ENCODE results near the gene HP1BP3. TPM values are rescaled to one million over a fixed set of nuclear protein-coding genes. Genes with fewer than 3 reads are reported as not detected.
A peak's percentile ranks its signal among the peaks of the same experiment; 100 is the strongest.

Gene HP1BP3
- total RNA-seq, 1 experiment from 2014 or later = 201 TPM

GRCh38 chr1:20742671-20743070, 44.4 kb downstream of the HP1BP3 start:
- no peak overlapping the region for H3K27ac ChIP-seq
- H3K27me3 ChIP-seq (replicated peaks) = no peaks in the 10 kb centered on the region
- H3K4me1 ChIP-seq (replicated peaks) = peaks cover 26% of the 10 kb centered on the region
- H3K36me3 ChIP-seq = peaks cover 86% of the 10 kb centered on the region
- no peak for DNase-seq (ENCODE audit: low read depth in 1 of 2, low spot score in 2 of 2)
- H3K9me3 ChIP-seq (replicated peaks) = no peaks in the 10 kb centered on the region
- no peak overlapping the region for H3K4me3 ChIP-seq

- DNase-seq (ENCODE audit: low read depth in 1 of 2, low spot score in 2 of 2) = no peak
- H3K27ac ChIP-seq = peak overlapping the region; percentile 85
- H3K4me3 ChIP-seq = no peak overlapping the region
- H3K27me3 ChIP-seq (replicated peaks) = no peaks in the 10 kb centered on the region
- peaks cover 26% of the 10 kb centered on the region for H3K4me1 ChIP-seq (replicated peaks)
- peaks cover 76% of the 10 kb centered on the region for H3K36me3 ChIP-seq
- no peaks in the 10 kb centered on the region for H3K9me3 ChIP-seq (replicated peaks)
These were observed 46.3 kb downstream of the HP1BP3 start for GRCh38 chr1:20740781-20741180.

GRCh38 chr1:20739225-20739624, 47.9 kb downstream of the HP1BP3 start:
- Histone ChIP-seq H3K27ac (peak overlapping the region; percentile 85), H3K9me3 (replicated peaks) (no peaks in the 10 kb centered on the region), H3K27me3 (replicated peaks) (no peaks in the 10 kb centered on the region), H3K4me1 (replicated peaks) (peaks cover 26% of the 10 kb centered on the region), H3K36me3 (peaks cover 60% of the 10 kb centered on the region), H3K4me3 (no peak overlapping the region)
- peak in 1 of 2 experiments; percentile 81 for DNase-seq (ENCODE audit: low read depth in 1 of 2, low spot score in 2 of 2)

GRCh38 chr1:20735581-20736111, 51.5 kb downstream of the HP1BP3 start:
- peaks cover 10% of the 10 kb centered on the region; the same call in 1 of the 2 replicates for H3K27me3 ChIP-seq (replicated peaks)
- no peak for DNase-seq (ENCODE audit: low read depth in 1 of 2, low spot score in 2 of 2)
- H3K36me3 ChIP-seq = peaks cover 26% of the 10 kb centered on the region
- H3K4me1 ChIP-seq (replicated peaks) = peaks cover 48% of the 10 kb centered on the region
- no peak overlapping the region for H3K4me3 ChIP-seq
- no peaks in the 10 kb centered on the region for H3K9me3 ChIP-seq (replicated peaks)
- H3K27ac ChIP-seq = no peak overlapping the region

GRCh38 chr1:20733360-20733975, 53.6 kb downstream of the HP1BP3 start:
- Histone ChIP-seq H3K36me3 (peaks cover 14% of the 10 kb centered on the region), H3K9me3 (replicated peaks) (no peaks in the 10 kb centered on the region), H3K4me1 (replicated peaks) (peaks cover 27% of the 10 kb centered on the region), H3K27ac (peak overlapping the region; percentile 66), H3K4me3 (peak overlapping the region; percentile 41), H3K27me3 (replicated peaks) (peaks cover 16% of the 10 kb centered on the region; the same call in 1 of the 2 replicates)
- DNase-seq (ENCODE audit: low read depth in 1 of 2, low spot score in 2 of 2) = peak in 1 of 2 experiments; percentile 39

- peak within 1 kb of the TSS; percentile 41 for H3K4me3 ChIP-seq
These were observed 54.3 kb downstream of the HP1BP3 start, which contains the start of gene SH2D5 for GRCh38 chr1:20732588-20733359. TSS of gene SH2D5 (minus strand) at chr1:20732703. CDS start at chr1:20728044, 4,659 bp downstream.

GRCh38 chr1:20732071-20732587, 55.0 kb downstream of the HP1BP3 start:
- Histone ChIP-seq H3K36me3 (peaks cover 4% of the 10 kb centered on the region), H3K27me3 (replicated peaks) (peaks cover 16% of the 10 kb centered on the region; the same call in 1 of the 2 replicates), H3K4me1 (replicated peaks) (peaks cover 22% of the 10 kb centered on the region), H3K27ac (peak overlapping the region; percentile 51), H3K4me3 (peak overlapping the region; percentile 41), H3K9me3 (replicated peaks) (no peaks in the 10 kb centered on the region)
- peak; percentile 56 to 72 for DNase-seq (ENCODE audit: low read depth in 1 of 2, low spot score in 2 of 2)

More at GRCh38 chr1:20732588-20733359, 54.3 kb downstream of the HP1BP3 start, which contains the start of gene SH2D5:
- H3K4me1 ChIP-seq (replicated peaks) = peaks cover 22% of the 10 kb centered on the region
- H3K9me3 ChIP-seq (replicated peaks) = no peaks in the 10 kb centered on the region
- peaks cover 10% of the 10 kb centered on the region for H3K36me3 ChIP-seq
- peak; percentile 92 to 94 for DNase-seq (ENCODE audit: low read depth in 1 of 2, low spot score in 2 of 2)
- peaks cover 16% of the 10 kb centered on the region; the same call in 1 of the 2 replicates for H3K27me3 ChIP-seq (replicated peaks)
- peak within 1 kb of the TSS; percentile 66 for H3K27ac ChIP-seq

- no peaks in the 10 kb centered on the region for H3K9me3 ChIP-seq (replicated peaks)
- DNase-seq (ENCODE audit: low read depth in 1 of 2, low spot score in 2 of 2) = peak in 1 of 2 experiments; percentile 40
- H3K27me3 ChIP-seq (replicated peaks) = peaks cover 16% of the 10 kb centered on the region; the same call in 1 of the 2 replicates
- no peaks in the 10 kb centered on the region for H3K36me3 ChIP-seq
- H3K27ac ChIP-seq = no peak overlapping the region
- peaks cover 22% of the 10 kb centered on the region for H3K4me1 ChIP-seq (replicated peaks)
- peak overlapping the region; percentile 41 for H3K4me3 ChIP-seq
These were observed 55.8 kb downstream of the HP1BP3 start for GRCh38 chr1:20731057-20731991.

GRCh38 chr1:20730690-20731056, 56.4 kb downstream of the HP1BP3 start:
- no peak for DNase-seq (ENCODE audit: low read depth in 1 of 2, low spot score in 2 of 2)
- Histone ChIP-seq H3K4me1 (replicated peaks) (peaks cover 22% of the 10 kb centered on the region), H3K9me3 (replicated peaks) (no peaks in the 10 kb centered on the region), H3K4me3 (no peak overlapping the region), H3K36me3 (no peaks in the 10 kb centered on the region), H3K27ac (no peak overlapping the region), H3K27me3 (replicated peaks) (peaks cover 16% of the 10 kb centered on the region; the same call in 1 of the 2 replicates)

GRCh38 chr1:20729990-20730689, 57.0 kb downstream of the HP1BP3 start:
- DNase-seq (ENCODE audit: low read depth in 1 of 2, low spot score in 2 of 2) = no peak
- H3K27ac ChIP-seq = no peak overlapping the region
- peaks cover 25% of the 10 kb centered on the region for H3K4me1 ChIP-seq (replicated peaks)
- no peaks in the 10 kb centered on the region for H3K9me3 ChIP-seq (replicated peaks)
- no peak overlapping the region for H3K4me3 ChIP-seq
- no peaks in the 10 kb centered on the region for H3K36me3 ChIP-seq
- H3K27me3 ChIP-seq (replicated peaks) = peaks cover 16% of the 10 kb centered on the region; the same call in 1 of the 2 replicates

- Histone ChIP-seq H3K4me1 (replicated peaks) (peaks cover 28% of the 10 kb centered on the region), H3K27me3 (replicated peaks) (peaks cover 16% of the 10 kb centered on the region; the same call in 1 of the 2 replicates), H3K27ac (no peak overlapping the region), H3K4me3 (no peak overlapping the region), H3K36me3 (no peaks in the 10 kb centered on the region), H3K9me3 (replicated peaks) (no peaks in the 10 kb centered on the region)
- DNase-seq (ENCODE audit: low read depth in 1 of 2, low spot score in 2 of 2) = peak in 1 of 2 experiments; percentile 38
These were observed 57.8 kb downstream of the HP1BP3 start for GRCh38 chr1:20729155-20729931.

Measured in SJSA1 (cell line).